ENCODE measurements around the gene NUDT12. TPM values are rescaled to one million over a fixed set of nuclear protein-coding genes. Genes with fewer than 3 reads are reported as not detected.

Gene NUDT12
- total RNA-seq = 2.6 and 7.4 TPM in 2 replicates

DNA sequence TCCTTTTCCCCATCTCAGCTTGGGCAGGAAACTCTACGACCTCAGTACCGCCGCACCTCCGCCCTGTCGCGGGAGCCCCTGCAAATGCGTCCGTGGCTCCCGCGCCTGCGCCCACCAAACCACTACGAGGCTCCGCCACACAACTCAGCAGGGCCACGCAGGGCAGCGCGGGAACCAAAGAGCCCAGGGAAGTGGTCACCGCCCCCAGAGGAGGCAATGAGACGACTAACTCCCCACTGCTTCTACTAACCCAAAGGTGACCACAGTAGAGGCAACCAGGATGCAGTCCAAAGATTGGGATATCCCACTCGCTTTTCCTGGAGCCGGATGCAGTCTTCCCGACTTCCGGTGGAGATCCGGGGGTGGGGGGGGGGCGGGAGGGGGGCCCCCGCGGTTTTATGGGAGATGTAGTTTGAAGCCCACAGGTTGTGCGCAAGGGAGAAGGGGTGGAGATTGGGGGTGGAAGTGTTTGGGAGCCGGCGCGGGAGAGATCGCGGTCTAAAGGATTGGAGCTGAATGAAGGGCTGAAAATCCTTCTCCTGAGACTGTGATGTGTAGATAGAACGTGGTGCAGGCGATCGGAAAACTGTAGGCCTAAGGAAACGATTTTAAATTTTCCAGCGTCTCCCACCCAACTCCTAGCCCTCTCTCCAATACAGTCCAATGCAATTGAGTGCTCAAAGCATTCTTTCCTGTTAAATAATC lies at the start of gene NUDT12:
Gene NUDT12 (minus strand): TSS at position 337 of the 705 bp plus-strand sequence. CDS start 2,541 bp downstream, outside the sequence.

Measured in placental pericyte (primary cell).